Lower leg skin (tissue), 3 donors: ENCODE data around the gene NMNAT2.

Experiments
- CTCF ChIP-seq, 3 donors: fragments of 450-650 bp; IDR thresholded peaks; one replicate each; pipeline ENCODE4 v1.5.1; 2016; ENCODE audit warnings: antibody characterized with exemption in 3 of 3, mild to moderate bottlenecking in 3 of 3, moderate library complexity in 2 of 3
- POLR2A ChIP-seq, 2 donors: fragments of 450-650 bp; IDR thresholded peaks; one replicate each; pipeline ENCODE4 v1.6.1; 2016 to 2017; ENCODE audit warnings: antibody characterized with exemption in 2 of 2, mild to moderate bottlenecking in 1 of 2, moderate library complexity in 1 of 2

- no peak for TF ChIP-seq CTCF (IDR thresholded peaks at IDR 0.05)
- no peak for TF ChIP-seq POLR2A (IDR thresholded peaks at IDR 0.05)
Measured at GRCh38 chr1:183418696-183419095, 516 bp upstream of the NMNAT2 start.
